Thymus (tissue), 14 donors: ENCODE measurements around the gene RAB31. TPM values are rescaled to one million over a fixed set of nuclear protein-coding genes. Genes with fewer than 3 reads are reported as not detected.
A peak's percentile ranks its signal among the peaks of the same experiment; 100 is the strongest.

Experiments
- DNase-seq, 9 donors: peaks; one replicate each; pipeline ENCODE4 v3.0.0-alpha.2; 2013; ENCODE audit warnings: low spot score in 9 of 9, low read depth in 6 of 9, missing footprints in 1 of 9
- H3K27ac ChIP-seq, 2 donors: one replicate each; pipeline ENCODE4 v1.5.1; 2013; ENCODE audit warnings: control low read depth in 1 of 2, low read depth in 1 of 2, low read length in 1 of 2, mild to moderate bottlenecking in 1 of 2, moderate library complexity in 1 of 2
- H3K27me3 ChIP-seq, 2 donors: one replicate each; pipeline ENCODE4 v1.5.1; 2013; ENCODE audit warnings: low read length in 1 of 2; ENCODE audit not compliant: control insufficient read depth in 2 of 2, insufficient read depth in 1 of 2
- H3K36me3 ChIP-seq, 2 donors: one replicate each; pipeline ENCODE4 v1.5.1; 2013; ENCODE audit warnings: low read length in 1 of 2, mild to moderate bottlenecking in 1 of 2, moderate library complexity in 1 of 2; ENCODE audit not compliant: control insufficient read depth in 2 of 2, insufficient read depth in 2 of 2
- H3K4me1 ChIP-seq, 2 donors: one replicate each; pipeline ENCODE4 v1.5.1; 2013; ENCODE audit warnings: low read length in 2 of 2; ENCODE audit not compliant: control insufficient read depth in 2 of 2, insufficient read depth in 2 of 2
- H3K4me3 ChIP-seq, 2 donors: one replicate each; pipeline ENCODE4 v1.5.1; 2013; ENCODE audit warnings: low read length in 2 of 2, control low read depth in 1 of 2, mild to moderate bottlenecking in 1 of 2
- H3K9me3 ChIP-seq, 2 donors: one replicate each; pipeline ENCODE4 v1.5.1; 2013; ENCODE audit warnings: low read length in 1 of 2, mild to moderate bottlenecking in 1 of 2; ENCODE audit not compliant: control insufficient read depth in 2 of 2, insufficient read depth in 1 of 2
- WGBS: extraction: QIAGEN DNeasy Blood & Tissue Kit; methylation state at CpG from one replicate; pipeline ENCODE4 v1.1.7; 2013; 5-methylcytosine and 5-hydroxymethylcytosine counted together
- long read RNA-seq, 10 donors: transcript quantifications; one replicate each; lab custom pipeline, GENCODE V29; 2026
- polyA plus RNA-seq: library from polyadenylated mRNA; stranded (reverse); fragments of 200-250 nt; gene quantifications from one replicate; pipeline ENCODE4 v1.2.3, GENCODE V29; 2013
- total RNA-seq: library from RNA; stranded (reverse); fragments of 120-200 nt; gene quantifications from one replicate; pipeline ENCODE4 v1.2.4, GENCODE V29; 2013
- donor health status: healthy.

Gene RAB31, protein sequence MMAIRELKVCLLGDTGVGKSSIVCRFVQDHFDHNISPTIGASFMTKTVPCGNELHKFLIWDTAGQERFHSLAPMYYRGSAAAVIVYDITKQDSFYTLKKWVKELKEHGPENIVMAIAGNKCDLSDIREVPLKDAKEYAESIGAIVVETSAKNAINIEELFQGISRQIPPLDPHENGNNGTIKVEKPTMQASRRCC
- total RNA-seq (10.1 TPM), polyA plus RNA-seq (17.8 TPM)
- long read RNA-seq, donor 1, result 0 reads
- long read RNA-seq, donor 2, full-length matches to known transcripts, result 10 of 10 reads
- long read RNA-seq, donor 2, partial matches to known transcripts, result 0 of 10 reads
- long read RNA-seq, donor 2, other reads (novel, unspliced or antisense), result 0 of 10 reads
- long read RNA-seq, donor 3, full-length matches to known transcripts, result 1 of 1 reads
- long read RNA-seq, donor 3, partial matches to known transcripts, result 0 of 1 reads
- long read RNA-seq, donor 3, other reads (novel, unspliced or antisense), result 0 of 1 reads
- long read RNA-seq, donor 4, full-length matches to known transcripts, result 2 of 2 reads
- long read RNA-seq, donor 4, partial matches to known transcripts, result 0 of 2 reads
- long read RNA-seq, donor 4, other reads (novel, unspliced or antisense), result 0 of 2 reads
- long read RNA-seq, donor 5, full-length matches to known transcripts, result 13 of 13 reads
- long read RNA-seq, donor 5, partial matches to known transcripts, result 0 of 13 reads
- long read RNA-seq, donor 5, other reads (novel, unspliced or antisense), result 0 of 13 reads
- long read RNA-seq, donor 6, full-length matches to known transcripts, result 2 of 2 reads
- long read RNA-seq, donor 6, partial matches to known transcripts, result 0 of 2 reads
- long read RNA-seq, donor 6, other reads (novel, unspliced or antisense), result 0 of 2 reads
- long read RNA-seq, donor 7, full-length matches to known transcripts, result 4 of 4 reads
- long read RNA-seq, donor 7, partial matches to known transcripts, result 0 of 4 reads
- long read RNA-seq, donor 7, other reads (novel, unspliced or antisense), result 0 of 4 reads
- long read RNA-seq, donor 8, full-length matches to known transcripts, result 2 of 2 reads
- long read RNA-seq, donor 8, partial matches to known transcripts, result 0 of 2 reads
- long read RNA-seq, donor 8, other reads (novel, unspliced or antisense), result 0 of 2 reads
- long read RNA-seq, donor 9, full-length matches to known transcripts, result 3 of 3 reads
- long read RNA-seq, donor 9, partial matches to known transcripts, result 0 of 3 reads
- long read RNA-seq, donor 9, other reads (novel, unspliced or antisense), result 0 of 3 reads
- long read RNA-seq, donor 10, full-length matches to known transcripts, result 6 of 6 reads
- long read RNA-seq, donor 10, partial matches to known transcripts, result 0 of 6 reads
- long read RNA-seq, donor 10, other reads (novel, unspliced or antisense), result 0 of 6 reads

DNA sequence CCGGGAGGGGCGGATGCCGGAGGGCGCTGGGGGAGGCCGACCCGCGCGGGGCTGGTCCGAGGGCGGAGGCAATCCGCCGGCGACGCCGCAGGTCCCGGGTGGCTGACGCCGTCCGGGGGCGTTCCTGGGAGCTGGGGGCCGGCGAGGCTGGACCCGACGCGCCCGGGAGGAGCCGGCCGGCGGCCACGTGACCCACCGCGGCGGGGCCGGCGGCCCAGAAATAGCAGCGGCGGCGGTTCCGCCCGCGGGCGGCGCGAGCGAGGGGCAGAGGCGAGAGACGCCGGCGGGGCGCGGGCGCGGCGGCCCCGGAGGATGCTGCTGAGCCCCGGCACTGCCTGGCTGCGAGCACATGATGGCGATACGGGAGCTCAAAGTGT is at the start of gene RAB31:
Gene RAB31 (plus strand): TSS at position 245 of the 377 bp plus-strand sequence. CDS start 105 bp downstream, at position 350.
- Histone ChIP-seq H3K27me3 (peaks cover 51 to 65% of the 10 kb centered on the region in 2 donors), H3K9me3 (peaks cover 0 to 3% of the 10 kb centered on the region in 2 donors), H3K27ac (peak within 1 kb of the TSS; percentile 74 to 80), H3K4me1 (peaks cover 11 to 17% of the 10 kb centered on the region in 2 donors), H3K4me3 (peak within 1 kb of the TSS; percentile 38 to 57), H3K36me3 (no peaks in the 10 kb centered on the region)
- DNase-seq, result no peak
- under 1% methylated on average over 59 of the region's 59 CpGs for WGBS

GRCh38 chr18:9659499-9660375 is 48.4 kb upstream of the RAB31 start:
- Histone ChIP-seq H3K27ac (no peak overlapping the region), H3K9me3 (no peaks in the 10 kb centered on the region), H3K4me3 (no peak overlapping the region), H3K27me3 (no peaks in the 10 kb centered on the region), H3K36me3 (no peaks in the 10 kb centered on the region), H3K4me1 (no peaks in the 10 kb centered on the region)
- no peak for DNase-seq
- 97% methylated on average over 24 of the region's 24 CpGs for WGBS

- Histone ChIP-seq H3K4me1 (no peaks in the 10 kb centered on the region), H3K27me3 (no peaks in the 10 kb centered on the region), H3K27ac (no peak overlapping the region), H3K9me3 (no peaks in the 10 kb centered on the region), H3K36me3 (no peaks in the 10 kb centered on the region), H3K4me3 (no peak overlapping the region)
- 98% methylated on average over 1 of the region's 1 CpG for WGBS
- DNase-seq, result no peak
Measured at GRCh38 chr18:9661564-9661963, 46.5 kb upstream of the RAB31 start.

DNA sequence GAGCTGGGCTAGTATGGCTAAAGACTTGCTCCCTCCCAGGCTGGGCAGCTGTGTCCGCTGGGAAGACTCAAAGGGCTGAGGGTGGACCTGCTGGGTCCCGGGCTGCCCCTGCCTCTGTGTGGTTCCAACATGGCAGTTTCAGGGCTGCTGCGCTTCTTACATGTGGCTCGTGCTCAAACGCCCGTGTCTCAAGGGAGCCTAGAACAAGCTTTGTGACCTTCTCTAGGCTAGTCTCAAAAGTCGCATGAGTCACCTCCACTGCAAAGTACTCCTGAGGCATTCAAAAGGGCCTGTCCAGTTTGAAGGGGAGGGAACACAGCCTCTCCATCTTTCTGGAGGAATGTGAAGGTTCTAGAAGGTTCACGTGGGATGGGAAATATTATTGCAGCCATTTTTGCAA is 44.7 kb upstream of the RAB31 start:
- no peaks in the 10 kb centered on the region for H3K27me3 ChIP-seq
- no peak overlapping the region for H3K27ac ChIP-seq
- no peaks in the 10 kb centered on the region for H3K9me3 ChIP-seq
- H3K4me1 ChIP-seq, result no peaks in the 10 kb centered on the region
- 95% methylated on average over 8 of the region's 8 CpGs for WGBS
- no peaks in the 10 kb centered on the region for H3K36me3 ChIP-seq
- DNase-seq, result no peak
- no peak overlapping the region for H3K4me3 ChIP-seq

GRCh38 chr18:9665314-9665713 is 42.8 kb upstream of the RAB31 start:
- H3K4me3 ChIP-seq, result no peak overlapping the region
- 94% methylated on average over 3 of the region's 3 CpGs for WGBS

DNA sequence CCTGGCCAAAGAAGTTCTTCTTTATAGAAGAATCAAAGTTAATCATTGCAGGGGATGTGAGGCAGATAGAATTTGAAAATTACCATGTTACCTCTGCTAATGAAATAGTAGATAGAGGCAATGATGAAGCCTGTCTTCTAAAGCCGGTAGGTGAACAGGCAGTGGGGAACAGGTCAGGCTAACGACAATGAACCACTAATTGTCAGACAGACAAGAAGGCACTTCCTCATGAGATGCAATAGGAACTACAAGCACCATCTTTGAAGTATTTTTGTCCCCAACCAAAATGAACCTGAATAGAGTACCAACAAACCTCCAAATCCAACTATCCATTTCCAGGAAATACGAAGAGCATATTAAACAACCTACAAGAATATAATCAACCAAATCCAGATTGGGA is 41.6 kb upstream of the RAB31 start:
- H3K4me3 ChIP-seq, result no peak overlapping the region
- no peak overlapping the region for H3K27ac ChIP-seq
- no peak for DNase-seq
- H3K36me3 ChIP-seq, result no peaks in the 10 kb centered on the region
- H3K27me3 ChIP-seq, result no peaks in the 10 kb centered on the region
- 95% methylated on average over 3 of the region's 3 CpGs for WGBS
- H3K4me1 ChIP-seq, result no peaks in the 10 kb centered on the region
- no peaks in the 10 kb centered on the region for H3K9me3 ChIP-seq

More at GRCh38 chr18:9665314-9665713, 42.8 kb upstream of the RAB31 start:
- no peak overlapping the region for H3K27ac ChIP-seq
- H3K36me3 ChIP-seq, result no peaks in the 10 kb centered on the region
- H3K4me1 ChIP-seq, result no peaks in the 10 kb centered on the region
- H3K27me3 ChIP-seq, result no peaks in the 10 kb centered on the region
- DNase-seq, result no peak
- no peaks in the 10 kb centered on the region for H3K9me3 ChIP-seq

DNA sequence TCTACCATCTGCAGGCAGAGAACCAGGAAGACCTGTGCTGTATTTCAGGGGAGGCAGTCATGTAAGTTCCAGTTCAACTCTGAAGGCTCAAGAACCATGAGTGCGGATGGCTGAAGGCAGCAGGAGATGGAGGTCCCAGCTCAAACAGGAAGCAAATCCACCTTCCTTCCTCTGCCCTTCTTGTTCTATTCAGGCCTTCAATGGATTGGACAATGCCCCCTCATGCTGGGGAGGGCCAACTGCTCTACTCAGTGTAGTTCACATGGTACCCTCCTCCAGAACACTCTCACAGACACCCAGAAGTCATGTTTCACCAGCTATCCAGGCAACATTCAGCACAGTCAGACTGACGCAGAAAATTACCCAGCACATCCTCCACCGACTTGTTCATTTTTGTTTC is 39.1 kb upstream of the RAB31 start:
- Histone ChIP-seq H3K9me3 (no peaks in the 10 kb centered on the region), H3K36me3 (no peaks in the 10 kb centered on the region), H3K27me3 (no peaks in the 10 kb centered on the region), H3K27ac (no peak overlapping the region), H3K4me1 (no peaks in the 10 kb centered on the region), H3K4me3 (no peak overlapping the region)
- 98% methylated on average over 3 of the region's 3 CpGs for WGBS
- no peak for DNase-seq

GRCh38 chr18:9671214-9671613 is 36.9 kb upstream of the RAB31 start:
- no peak for DNase-seq
- no peak overlapping the region for H3K27ac ChIP-seq
- H3K4me1 ChIP-seq, result no peaks in the 10 kb centered on the region
- 95% methylated on average over 7 of the region's 7 CpGs for WGBS
- no peak overlapping the region for H3K4me3 ChIP-seq
- no peaks in the 10 kb centered on the region for H3K27me3 ChIP-seq
- H3K36me3 ChIP-seq, result no peaks in the 10 kb centered on the region
- H3K9me3 ChIP-seq, result no peaks in the 10 kb centered on the region
